GM21825 (cell line): ENCODE results near the gene HSCB.
"Not testable (repeated sequence)": the region's sequence is repeated elsewhere in the genome, so short reads cannot be mapped to it uniquely, and the experiment has no call there.

ENCODE experiments used
- ATAC-seq: cut with Tn5 transposase; IDR thresholded peaks from one replicate; pipeline ENCODE4 v1.9.1; 2021; ENCODE audit warnings: mild to moderate bottlenecking, moderate library complexity; ENCODE audit not compliant: unreplicated experiment

Gene HSCB

GRCh38 chr22:28741785-28742561 lies at the start of gene HSCB, which contains the start of gene CHEK2:
Gene HSCB, plus strand, starts transcription at chr22:28742039. Its CDS starts 57 bp downstream, at chr22:28742096.
Gene CHEK2, minus strand, starts transcription at chr22:28741820. Its CDS starts 7,099 bp downstream, at chr22:28734721.
- ATAC-seq, result peak; percentile 86

DNA sequence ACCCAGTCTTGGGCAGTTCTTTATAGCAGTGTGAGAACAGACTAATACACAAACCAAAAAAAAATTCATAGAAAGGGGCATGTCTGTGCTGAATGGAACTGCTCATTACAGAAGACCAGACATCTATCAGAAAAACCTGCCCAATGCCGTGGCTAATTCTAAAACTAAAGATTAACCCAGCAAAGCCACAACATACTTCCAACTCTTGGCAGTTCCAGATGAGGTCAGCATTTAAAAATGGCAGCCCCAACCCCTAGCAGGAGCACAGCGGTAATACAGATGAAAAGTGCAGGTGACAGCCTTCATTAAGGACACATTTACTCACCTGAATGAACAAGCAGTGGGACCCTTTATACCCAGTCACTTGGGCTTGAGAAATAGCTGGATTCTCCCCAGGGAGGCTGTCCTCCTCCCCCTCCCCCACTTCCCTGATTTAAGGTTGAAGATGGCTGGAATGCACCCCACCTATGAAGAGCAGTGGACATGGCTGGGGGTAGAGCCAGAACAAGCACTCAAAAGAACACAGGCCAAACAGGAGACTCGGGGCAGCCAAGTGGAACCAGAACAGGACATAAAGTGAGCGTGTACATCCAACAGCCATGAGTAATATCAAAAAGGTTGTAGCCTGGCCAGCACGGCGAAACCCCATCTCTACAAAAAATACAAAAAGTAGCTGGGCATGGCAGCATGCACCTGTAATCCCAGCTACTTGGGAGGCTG lies 48.6 kb upstream of the HSCB start:
- ATAC-seq, result not testable (repeated sequence)

GRCh38 chr22:28702891-28703290 lies 38.9 kb upstream of the HSCB start:
- no peak for ATAC-seq

DNA sequence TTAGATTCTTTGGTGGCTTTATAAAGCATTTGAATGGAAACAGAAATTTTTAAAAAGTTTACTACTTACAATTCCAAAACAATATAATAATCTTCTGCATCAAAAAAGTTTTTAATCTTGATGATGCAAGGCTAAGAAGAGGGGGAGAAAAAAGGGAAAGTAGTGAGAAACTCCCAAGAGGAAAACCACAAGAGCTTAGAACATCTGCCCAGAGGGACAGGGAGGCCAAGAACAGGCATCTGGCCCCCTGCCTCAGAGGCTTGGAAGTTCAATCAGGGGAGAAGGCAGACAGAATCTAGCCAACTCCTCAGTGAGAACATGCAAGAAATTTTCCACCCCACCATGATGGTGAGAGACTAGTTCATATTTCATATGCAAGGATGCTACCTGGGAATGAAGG lies 38.4 kb upstream of the HSCB start:
- no peak for ATAC-seq

DNA sequence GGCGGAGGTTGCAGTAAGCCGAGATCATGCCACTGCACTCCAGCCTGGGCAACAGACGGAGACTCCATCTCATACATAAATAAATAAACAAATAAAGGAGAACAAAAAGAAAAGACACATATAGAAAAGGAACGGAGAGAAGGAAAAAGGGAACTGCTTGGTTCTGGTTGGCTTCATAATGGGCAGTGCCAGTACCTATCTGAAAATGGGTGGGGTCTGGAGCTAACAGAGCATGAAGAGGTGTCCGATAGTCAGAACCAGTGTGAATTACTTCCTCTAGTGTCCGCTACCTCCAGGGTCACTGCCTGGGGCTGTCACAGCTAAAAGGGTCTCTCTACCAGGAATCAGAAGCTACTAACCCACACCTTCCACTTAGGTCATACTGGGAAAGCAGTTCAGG lies 35.0 kb upstream of the HSCB start:
- no peak for ATAC-seq

- ATAC-seq, result no peak
Measured at GRCh38 chr22:28710107-28710506, 31.7 kb upstream of the HSCB start.

DNA sequence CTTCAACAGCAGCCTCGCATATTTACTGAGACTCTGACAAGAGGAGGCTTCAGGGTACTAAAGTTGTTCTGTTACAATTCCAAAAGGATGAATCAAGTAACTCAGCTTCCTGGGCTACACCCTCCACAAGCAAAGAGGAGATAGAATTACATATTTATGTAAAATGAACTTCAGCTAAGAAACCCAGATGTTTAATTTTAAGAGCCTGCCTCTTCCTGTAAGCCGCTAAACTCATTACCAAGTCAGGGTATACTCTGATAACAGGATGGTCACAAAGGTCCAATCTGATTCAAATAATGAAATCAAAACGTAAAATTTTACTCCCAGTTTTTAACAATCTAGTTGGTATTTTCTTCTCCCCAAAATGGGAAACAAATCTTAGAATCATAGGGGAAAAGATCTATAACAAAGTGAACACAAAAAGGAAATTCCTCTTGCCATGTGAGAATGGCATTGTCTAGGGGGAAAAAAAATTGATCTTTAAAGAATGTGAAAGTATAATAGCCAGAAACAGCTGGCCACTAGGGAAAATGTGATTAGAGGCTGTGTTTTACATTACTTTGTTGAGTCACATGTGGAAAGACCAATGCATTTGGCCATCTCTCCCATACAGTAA lies 31.2 kb upstream of the HSCB start:
- no peak for ATAC-seq

- ATAC-seq, result no peak
Measured at GRCh38 chr22:28711341-28711740, 30.5 kb upstream of the HSCB start.

DNA sequence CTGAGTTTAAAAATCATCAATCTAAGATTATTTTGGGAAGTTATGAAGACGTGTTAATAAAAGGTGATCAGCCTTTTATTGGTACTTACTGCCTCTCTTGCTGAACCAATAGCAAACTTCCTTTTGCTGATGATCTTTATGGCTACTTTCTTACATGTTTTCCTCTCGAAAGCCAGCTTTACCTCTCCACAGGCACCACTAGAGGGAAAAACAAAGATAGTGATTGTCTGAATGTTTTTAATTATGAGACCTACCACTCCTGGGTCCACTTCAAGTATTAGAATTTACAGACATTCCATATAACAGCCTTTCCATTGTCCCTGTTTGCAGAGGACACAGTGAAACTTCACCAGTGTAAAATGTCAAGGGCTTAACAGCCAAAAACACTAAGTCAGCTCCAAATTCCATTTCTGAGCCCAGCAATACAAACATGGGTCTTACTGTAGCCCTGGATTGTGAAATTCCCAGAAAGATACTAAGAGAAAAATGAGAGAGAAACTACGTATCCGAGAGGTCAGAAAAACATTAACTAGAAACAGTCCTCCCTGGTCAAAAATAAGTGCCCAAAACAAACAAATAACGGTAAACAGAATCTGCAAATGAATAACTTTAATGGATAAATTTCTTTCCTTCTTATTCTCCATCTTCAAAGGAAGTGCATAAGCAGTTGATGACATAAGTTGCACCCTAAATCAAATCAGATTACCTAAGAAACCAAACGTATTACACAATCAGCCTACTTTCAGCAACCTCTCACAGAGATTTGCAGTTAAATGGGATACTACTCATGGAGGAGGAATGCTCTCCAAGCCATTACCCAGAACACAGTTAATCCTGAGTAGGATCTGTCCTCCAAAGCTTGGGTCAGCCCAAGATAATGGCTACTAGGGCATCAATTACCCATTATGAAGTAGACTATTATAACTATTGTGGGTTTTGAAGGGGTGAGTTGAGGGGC lies 29.7 kb upstream of the HSCB start:
- ATAC-seq, result no peak

GRCh38 chr22:28714043-28714628 lies 27.7 kb upstream of the HSCB start:
- no peak for ATAC-seq

- no peak for ATAC-seq
Measured at GRCh38 chr22:28715611-28716010, 26.2 kb upstream of the HSCB start.

- ATAC-seq, result no peak
Measured at GRCh38 chr22:28716686-28717085, 25.2 kb upstream of the HSCB start.

DNA sequence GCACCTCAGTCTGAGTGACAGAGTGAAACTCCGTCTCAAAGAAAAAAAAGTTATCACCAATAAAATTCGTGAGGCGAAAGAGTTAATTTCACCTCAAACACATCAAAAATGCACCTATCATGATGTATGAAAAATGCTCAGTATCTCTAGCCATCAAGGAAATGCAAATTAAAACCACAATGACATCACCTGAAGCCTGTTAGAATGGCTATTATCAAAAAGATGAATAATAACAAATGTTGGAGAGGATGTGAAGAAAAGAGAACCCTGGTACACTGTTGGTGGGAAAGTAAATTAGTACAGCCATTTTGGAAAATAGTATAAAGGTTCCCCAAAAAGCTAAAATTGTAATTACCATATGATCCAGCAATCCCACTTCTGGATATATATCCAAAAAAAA lies 23.8 kb upstream of the HSCB start:
- ATAC-seq, result no peak

DNA sequence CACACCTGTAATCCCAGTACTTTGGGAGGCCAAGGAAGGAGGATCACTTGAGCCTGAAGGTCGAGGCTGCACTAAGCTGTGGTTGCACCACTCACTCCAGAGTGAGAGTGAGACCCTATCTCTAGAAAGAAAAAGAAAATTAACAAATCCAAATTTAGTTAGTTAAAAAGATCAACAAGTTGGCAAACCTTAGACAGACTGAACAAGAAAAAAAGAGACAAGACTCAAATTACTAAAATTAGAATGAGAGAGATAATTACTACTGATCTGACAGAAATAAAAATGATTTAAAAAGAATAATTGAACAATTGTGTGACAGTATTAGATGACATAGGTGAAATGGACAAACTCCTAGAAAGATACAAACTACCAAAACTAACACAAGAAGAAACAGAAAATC lies 13.8 kb upstream of the HSCB start:
- ATAC-seq, result no peak

GRCh38 chr22:28728621-28729313 lies 13.1 kb upstream of the HSCB start:
- no peak for ATAC-seq

DNA sequence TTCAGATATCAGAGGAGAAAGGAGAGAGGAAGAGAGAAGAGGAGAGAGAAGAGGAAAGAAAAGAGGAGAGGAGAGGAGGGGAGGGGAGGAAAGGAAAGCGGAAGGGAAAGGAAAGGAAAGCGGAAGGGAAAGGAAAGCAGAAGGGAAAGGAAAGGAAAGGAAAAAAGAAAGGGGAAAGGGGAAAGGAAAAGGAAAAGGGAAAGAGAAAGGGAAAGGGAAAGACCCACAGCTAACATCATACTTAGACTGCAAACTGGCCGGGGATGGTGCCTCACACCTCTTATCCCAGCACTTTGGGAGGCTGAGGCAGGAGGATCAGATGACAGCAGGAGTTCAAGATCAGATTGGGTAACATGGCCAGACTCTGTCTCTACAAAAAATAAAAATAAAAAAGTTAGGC lies 11.7 kb upstream of the HSCB start:
- no peak for ATAC-seq

DNA sequence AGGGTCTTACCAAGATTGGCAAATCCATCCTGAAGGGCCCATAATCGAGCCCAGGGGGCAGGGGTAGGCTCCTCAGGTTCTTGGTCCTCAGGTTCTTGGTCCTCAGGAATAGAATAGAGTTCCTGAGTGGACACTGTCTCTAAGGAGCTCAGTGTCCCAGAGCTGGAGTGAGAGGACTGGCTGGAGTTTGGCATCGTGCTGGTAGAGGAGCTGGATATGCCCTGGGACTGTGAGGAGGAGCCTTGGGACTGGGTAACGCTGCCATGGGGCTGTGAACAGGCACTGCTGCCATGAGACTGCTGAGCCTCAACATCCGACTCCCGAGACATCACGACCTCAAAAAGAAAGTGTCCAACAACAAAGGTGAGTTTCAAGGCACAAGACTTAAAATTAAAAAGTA lies 7.4 kb upstream of the HSCB start:
- ATAC-seq, result no peak

DNA sequence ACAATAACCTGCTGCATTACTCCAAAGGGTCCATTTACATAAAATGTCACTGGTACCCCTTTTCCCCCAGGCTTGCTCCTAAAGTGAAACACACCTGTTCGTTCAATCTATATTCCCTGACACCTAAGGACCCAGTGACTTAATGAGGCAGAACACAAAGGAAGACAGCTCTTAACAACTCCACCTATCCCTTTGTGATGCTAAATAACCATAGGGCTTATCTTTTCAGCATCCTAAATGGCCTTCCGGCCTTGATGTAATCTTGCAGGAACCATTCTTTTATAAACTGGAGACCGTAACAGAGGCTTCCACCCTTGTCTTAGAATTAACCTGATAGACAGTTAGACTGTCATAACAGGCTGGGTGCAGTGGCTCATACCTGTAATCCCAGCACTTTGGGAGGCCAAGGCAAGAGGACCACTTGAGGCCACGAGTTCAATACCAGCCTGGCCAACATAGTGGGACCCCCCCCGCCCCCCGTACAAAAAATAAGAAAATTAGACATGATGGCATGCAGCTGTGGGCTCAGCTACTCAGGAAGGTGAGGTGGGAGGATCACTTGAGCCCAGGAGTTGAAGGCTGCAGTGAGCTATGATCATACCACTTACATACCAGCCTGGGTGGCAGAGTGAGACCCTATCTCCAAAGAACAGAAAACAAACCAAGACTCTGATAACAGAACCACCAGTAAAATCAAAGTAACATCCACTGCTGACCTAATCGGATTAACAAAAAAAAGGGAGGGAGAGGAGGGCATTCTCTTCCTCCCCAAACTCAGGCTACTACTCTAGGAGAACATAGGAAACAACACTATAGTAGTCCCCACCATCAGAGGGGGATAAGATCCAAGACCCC lies 5.3 kb upstream of the HSCB start:
- no peak for ATAC-seq

GRCh38 chr22:28737701-28738100 lies 4.1 kb upstream of the HSCB start:
- ATAC-seq, result no peak
